ENCODE data around the gene DNM3. TPM values are rescaled to one million over a fixed set of nuclear protein-coding genes. Genes with fewer than 3 reads are reported as not detected.

Gene DNM3
- total RNA-seq, 4 donors from 2014 or later: 2.7 to 4.5 (median 4.0) TPM

GRCh38 chr1:172163498-172164215 is 322.4 kb downstream of the DNM3 start:
- intact Hi-C loops (cut with DNase I; ENCODE audit: low total_unique reads): no loop called here
- DNase-seq (ENCODE audit: low spot score in 2 of 2): no peak
- no peak overlapping the region for H3K4me3 ChIP-seq (ENCODE audit: low read depth, poor library complexity, severe bottlenecking)
- 88 to 96% methylated on average over 4 of the region's 4 CpGs for WGBS, 2 donors
- TF ChIP-seq CTCF (IDR thresholded peaks at IDR 0.05): no peak
- no peak for TF ChIP-seq POLR2A (IDR thresholded peaks at IDR 0.05)

GRCh38 chr1:172165403-172165802 is 324.1 kb downstream of the DNM3 start:
- H3K4me3 ChIP-seq (ENCODE audit: low read depth, poor library complexity, severe bottlenecking): no peak overlapping the region
- TF ChIP-seq CTCF (IDR thresholded peaks at IDR 0.05) (no peak), POLR2A (IDR thresholded peaks at IDR 0.05) (no peak)
- 43 to 65% methylated on average over 2 of the region's 2 CpGs for WGBS, 2 donors
- intact Hi-C loops (cut with DNase I; ENCODE audit: low total_unique reads): no loop called here
- no peak for DNase-seq (ENCODE audit: low spot score in 2 of 2)

GRCh38 chr1:172167796-172168596 is 326.7 kb downstream of the DNM3 start:
- intact Hi-C loops (cut with DNase I; ENCODE audit: low total_unique reads): no loop called here
- WGBS, 2 donors: 45 to 62% methylated on average over 4 of the region's 4 CpGs
- DNase-seq (ENCODE audit: low spot score in 2 of 2): no peak
- TF ChIP-seq CTCF (IDR thresholded peaks at IDR 0.05): no peak
- no peak for TF ChIP-seq POLR2A (IDR thresholded peaks at IDR 0.05)
- no peak overlapping the region for H3K4me3 ChIP-seq (ENCODE audit: low read depth, poor library complexity, severe bottlenecking)

GRCh38 chr1:172168597-172168872 is 327.2 kb downstream of the DNM3 start:
- 72 to 90% methylated on average over 2 of the region's 2 CpGs for WGBS, 2 donors
- H3K4me3 ChIP-seq (ENCODE audit: low read depth, poor library complexity, severe bottlenecking): no peak overlapping the region
- TF ChIP-seq POLR2A (IDR thresholded peaks at IDR 0.05) (no peak), CTCF (IDR thresholded peaks at IDR 0.05) (no peak)
- DNase-seq (ENCODE audit: low spot score in 2 of 2): no peak
- intact Hi-C loops (cut with DNase I; ENCODE audit: low total_unique reads): no loop called here

GRCh38 chr1:172169836-172170235 is 328.5 kb downstream of the DNM3 start:
- no peak for TF ChIP-seq POLR2A (IDR thresholded peaks at IDR 0.05)
- TF ChIP-seq CTCF (IDR thresholded peaks at IDR 0.05): no peak
- intact Hi-C loops (cut with DNase I; ENCODE audit: low total_unique reads): no loop called here
- no peak overlapping the region for H3K4me3 ChIP-seq (ENCODE audit: low read depth, poor library complexity, severe bottlenecking)
- no peak for DNase-seq (ENCODE audit: low spot score in 2 of 2)

All from lower leg skin (tissue), 4 donors.